GM18907 (cell line): Measurements from ENCODE around the gene PSMD5.

Experiments
- ATAC-seq: cut with Tn5 transposase; IDR thresholded peaks from one replicate; pipeline ENCODE4 v1.9.1; 2021; ENCODE audit warnings: mild to moderate bottlenecking, moderate library complexity; ENCODE audit not compliant: unreplicated experiment

Gene PSMD5

GRCh38 chr9:120856700-120857099, 14.0 kb upstream of the PSMD5 start:
- no peak for ATAC-seq

- ATAC-seq = no peak
These were observed 13.3 kb upstream of the PSMD5 start for GRCh38 chr9:120855827-120856670.

GRCh38 chr9:120854596-120855327, 12.0 kb upstream of the PSMD5 start:
- ATAC-seq = no peak

- ATAC-seq = no peak
These were observed 10.5 kb upstream of the PSMD5 start for GRCh38 chr9:120853198-120853597.

- no peak for ATAC-seq
These were observed 9.7 kb upstream of the PSMD5 start for GRCh38 chr9:120852240-120853010.

GRCh38 chr9:120851449-120851848, 8.7 kb upstream of the PSMD5 start:
- no peak for ATAC-seq

- ATAC-seq = no peak
These were observed 7.6 kb upstream of the PSMD5 start for GRCh38 chr9:120850315-120850714.

- ATAC-seq = no peak
These were observed 4.2 kb upstream of the PSMD5 start for GRCh38 chr9:120846906-120847305.

GRCh38 chr9:120846251-120846889, 3.6 kb upstream of the PSMD5 start:
- no peak for ATAC-seq

GRCh38 chr9:120845255-120845654, 2.5 kb upstream of the PSMD5 start:
- ATAC-seq = no peak

- no peak for ATAC-seq
These were observed 615 bp downstream of the PSMD5 start for GRCh38 chr9:120841930-120842684.

- ATAC-seq = no peak
These were observed 3.6 kb downstream of the PSMD5 start for GRCh38 chr9:120839146-120839545.

- no peak for ATAC-seq
These were observed 4.8 kb downstream of the PSMD5 start for GRCh38 chr9:120837921-120838320.

GRCh38 chr9:120833325-120833724, 9.4 kb downstream of the PSMD5 start:
- no peak for ATAC-seq

- no peak for ATAC-seq
These were observed 9.9 kb downstream of the PSMD5 start for GRCh38 chr9:120832807-120833206.

- ATAC-seq = no peak
These were observed 11.9 kb downstream of the PSMD5 start for GRCh38 chr9:120830865-120831264.

GRCh38 chr9:120830151-120830550, 12.6 kb downstream of the PSMD5 start:
- ATAC-seq = no peak

- no peak for ATAC-seq
These were observed 13.1 kb downstream of the PSMD5 start for GRCh38 chr9:120829650-120830049.

GRCh38 chr9:120820095-120820494, 22.6 kb downstream of the PSMD5 start:
- no peak for ATAC-seq

- ATAC-seq = no peak
These were observed 24.1 kb downstream of the PSMD5 start for GRCh38 chr9:120818595-120818994.
